Measurements from ENCODE around the gene UTF1.

Gene UTF1

DNA sequence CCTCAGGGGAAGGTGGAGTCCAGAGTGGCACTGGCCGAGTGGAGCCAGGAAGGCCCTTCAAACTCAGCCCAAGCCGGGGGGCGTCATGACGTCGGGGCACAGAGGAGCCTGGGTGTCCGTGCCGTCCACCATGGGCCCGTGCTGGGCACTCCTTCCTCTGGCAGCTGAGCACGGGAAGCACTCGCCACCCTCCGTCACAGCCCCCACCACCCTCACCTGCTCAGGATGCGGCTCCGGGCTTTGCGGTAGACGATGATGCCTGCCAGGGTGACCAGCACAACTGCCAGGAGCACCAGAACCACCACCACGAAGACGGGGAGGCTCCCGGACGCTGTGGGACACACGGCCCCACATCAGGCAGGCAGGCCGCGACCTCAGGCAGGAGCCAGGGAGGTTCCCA, 38.5 kb downstream of the UTF1 start:
- TF ChIP-seq, protein P1, sequence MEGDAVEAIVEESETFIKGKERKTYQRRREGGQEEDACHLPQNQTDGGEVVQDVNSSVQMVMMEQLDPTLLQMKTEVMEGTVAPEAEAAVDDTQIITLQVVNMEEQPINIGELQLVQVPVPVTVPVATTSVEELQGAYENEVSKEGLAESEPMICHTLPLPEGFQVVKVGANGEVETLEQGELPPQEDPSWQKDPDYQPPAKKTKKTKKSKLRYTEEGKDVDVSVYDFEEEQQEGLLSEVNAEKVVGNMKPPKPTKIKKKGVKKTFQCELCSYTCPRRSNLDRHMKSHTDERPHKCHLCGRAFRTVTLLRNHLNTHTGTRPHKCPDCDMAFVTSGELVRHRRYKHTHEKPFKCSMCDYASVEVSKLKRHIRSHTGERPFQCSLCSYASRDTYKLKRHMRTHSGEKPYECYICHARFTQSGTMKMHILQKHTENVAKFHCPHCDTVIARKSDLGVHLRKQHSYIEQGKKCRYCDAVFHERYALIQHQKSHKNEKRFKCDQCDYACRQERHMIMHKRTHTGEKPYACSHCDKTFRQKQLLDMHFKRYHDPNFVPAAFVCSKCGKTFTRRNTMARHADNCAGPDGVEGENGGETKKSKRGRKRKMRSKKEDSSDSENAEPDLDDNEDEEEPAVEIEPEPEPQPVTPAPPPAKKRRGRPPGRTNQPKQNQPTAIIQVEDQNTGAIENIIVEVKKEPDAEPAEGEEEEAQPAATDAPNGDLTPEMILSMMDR (IDR thresholded peaks at IDR 0.05; ENCODE audit: unreplicated experiment in 3 of 3): no peak
- H3K27me3 Mint-ChIP-seq (ENCODE audit: low read depth): peaks cover 10% of the 10 kb centered on the region
- no peaks in the 10 kb centered on the region for H3K9me3 Mint-ChIP-seq
- no peak overlapping the region for H3K4me3 Mint-ChIP-seq
- H3K27ac Mint-ChIP-seq: no peak overlapping the region
- H3K36me3 Mint-ChIP-seq (ENCODE audit: low read depth): no peaks in the 10 kb centered on the region
- no peaks in the 10 kb centered on the region for H3K4me1 Mint-ChIP-seq

DNA sequence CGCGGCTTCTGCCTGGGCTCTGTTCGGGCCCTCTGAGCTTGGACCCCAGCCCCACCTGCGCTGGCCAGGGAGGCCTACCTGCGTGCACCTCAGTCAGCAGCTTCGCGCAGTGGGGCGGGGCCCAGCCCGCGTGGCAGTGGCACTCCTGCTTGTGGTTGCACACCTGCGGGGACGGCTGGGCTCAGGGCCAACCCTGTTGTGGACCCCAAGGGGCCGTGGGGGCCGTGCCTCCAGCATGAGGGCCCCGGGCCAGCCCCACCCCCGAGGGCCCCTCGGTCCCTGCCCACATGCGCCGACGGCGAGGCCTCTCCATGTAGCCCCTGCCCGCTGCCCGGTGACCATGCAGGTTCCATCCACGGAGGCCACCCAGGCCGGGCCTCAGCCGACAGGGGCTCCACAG, 39.4 kb downstream of the UTF1 start:
- no peak overlapping the region for H3K4me3 Mint-ChIP-seq
- H3K36me3 Mint-ChIP-seq (ENCODE audit: low read depth): no peaks in the 10 kb centered on the region
- H3K27me3 Mint-ChIP-seq (ENCODE audit: low read depth): peaks cover 10% of the 10 kb centered on the region
- no peak overlapping the region for H3K27ac Mint-ChIP-seq
- TF ChIP-seq, protein P1 (IDR thresholded peaks at IDR 0.05; ENCODE audit: unreplicated experiment in 3 of 3): no peak
- no peaks in the 10 kb centered on the region for H3K9me3 Mint-ChIP-seq
- no peaks in the 10 kb centered on the region for H3K4me1 Mint-ChIP-seq

DNA sequence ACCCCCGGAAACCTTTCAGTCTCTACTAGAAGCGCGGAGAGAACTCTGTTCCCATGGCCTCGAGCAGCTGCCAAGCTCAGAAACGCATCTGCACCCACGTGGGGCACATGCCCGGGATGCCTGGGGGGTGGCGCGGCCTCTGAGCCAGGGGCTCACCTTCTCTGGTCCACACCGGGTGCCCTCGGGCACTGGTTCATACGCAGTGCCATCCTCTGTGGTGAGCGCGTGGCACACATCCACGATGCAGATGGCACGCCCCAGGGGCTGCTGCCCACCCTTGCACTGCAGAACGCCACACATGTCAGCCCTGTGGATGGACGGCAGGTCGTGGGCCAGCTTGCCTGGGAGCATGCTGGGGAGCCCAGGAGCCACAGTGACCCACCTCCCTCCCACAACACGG, 40.2 kb downstream of the UTF1 start:
- Mint-ChIP-seq H3K9me3 (no peaks in the 10 kb centered on the region), H3K36me3 (ENCODE audit: low read depth) (no peaks in the 10 kb centered on the region), H3K27ac (no peak overlapping the region), H3K4me1 (no peaks in the 10 kb centered on the region), H3K4me3 (no peak overlapping the region), H3K27me3 (ENCODE audit: low read depth) (peaks cover 10% of the 10 kb centered on the region)
- TF ChIP-seq, protein P1 (IDR thresholded peaks at IDR 0.05; ENCODE audit: unreplicated experiment in 3 of 3): no peak

DNA sequence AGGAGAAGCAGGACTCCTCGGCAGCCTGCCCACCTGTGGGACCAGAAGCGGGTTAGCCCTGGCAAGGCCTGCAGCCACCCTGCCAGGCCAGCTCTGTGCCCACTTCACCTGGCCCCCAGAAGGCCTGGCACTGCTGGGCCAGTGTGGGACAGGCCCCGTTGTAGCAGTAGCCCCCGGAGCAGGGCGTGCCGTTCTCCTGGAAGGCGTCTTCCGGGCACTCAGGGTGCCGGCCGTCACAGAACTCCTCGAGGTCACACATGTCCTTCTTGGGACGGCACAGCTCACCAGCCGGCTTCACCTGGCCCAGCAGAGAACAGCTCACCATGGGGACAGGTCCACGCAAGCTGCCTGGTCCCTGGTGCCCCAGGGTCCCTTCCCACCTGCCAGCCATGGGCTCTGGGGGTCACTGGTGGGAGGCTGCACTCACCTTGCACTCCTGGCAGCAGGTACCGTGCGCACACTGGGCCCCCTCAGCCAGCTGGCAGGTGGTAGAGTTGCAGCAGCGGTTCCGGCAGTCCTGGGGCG, 40.8 kb downstream of the UTF1 start:
- no peak overlapping the region for H3K27ac Mint-ChIP-seq
- TF ChIP-seq, protein P1 (IDR thresholded peaks at IDR 0.05; ENCODE audit: unreplicated experiment in 3 of 3): no peak
- H3K36me3 Mint-ChIP-seq (ENCODE audit: low read depth): no peaks in the 10 kb centered on the region
- H3K27me3 Mint-ChIP-seq (ENCODE audit: low read depth): peaks cover 7% of the 10 kb centered on the region
- no peaks in the 10 kb centered on the region for H3K9me3 Mint-ChIP-seq
- H3K4me3 Mint-ChIP-seq: no peak overlapping the region
- H3K4me1 Mint-ChIP-seq: no peaks in the 10 kb centered on the region

DNA sequence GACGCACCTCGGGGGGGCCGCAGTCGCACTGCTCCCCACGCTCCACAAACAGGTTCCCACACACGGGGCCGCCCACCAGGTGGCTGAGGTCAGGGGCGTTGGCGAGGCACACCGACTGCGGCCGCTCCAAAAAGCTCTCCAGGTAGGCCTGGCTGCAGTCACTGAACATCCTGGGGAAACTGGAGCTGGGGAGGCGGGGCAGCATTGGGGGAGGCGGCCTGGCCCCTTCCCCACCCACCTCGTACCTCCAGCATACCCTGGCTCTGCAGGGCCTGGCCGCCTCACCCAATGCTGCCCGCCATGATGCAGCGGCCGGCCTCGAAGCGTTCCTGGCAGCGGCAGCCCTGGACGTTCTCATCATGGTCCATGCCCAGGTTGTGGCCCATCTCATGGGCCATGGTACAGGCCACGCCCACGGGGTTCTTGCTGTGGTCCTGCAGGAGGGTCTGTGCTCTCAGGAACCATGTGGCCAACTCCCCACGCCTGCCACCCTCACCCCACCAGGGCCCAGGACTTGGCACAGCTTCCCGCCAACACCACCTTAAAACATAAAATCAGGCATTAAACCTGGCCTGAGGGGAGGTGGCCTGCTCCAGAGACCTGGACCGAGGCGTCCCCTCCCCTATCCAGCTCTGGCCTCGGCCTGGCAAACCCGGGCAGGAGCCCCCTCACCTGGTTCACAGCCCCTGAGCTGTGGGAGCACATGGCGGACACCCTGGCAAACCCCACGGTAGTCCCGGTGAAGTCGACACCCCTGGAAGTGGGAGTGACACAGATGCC, 41.7 kb downstream of the UTF1 start:
- TF ChIP-seq, protein P1 (IDR thresholded peaks at IDR 0.05; ENCODE audit: unreplicated experiment in 3 of 3): no peak
- no peaks in the 10 kb centered on the region for H3K9me3 Mint-ChIP-seq
- no peaks in the 10 kb centered on the region for H3K36me3 Mint-ChIP-seq (ENCODE audit: low read depth)
- H3K4me1 Mint-ChIP-seq: no peaks in the 10 kb centered on the region
- no peak overlapping the region for H3K27ac Mint-ChIP-seq
- H3K4me3 Mint-ChIP-seq: no peak overlapping the region
- H3K27me3 Mint-ChIP-seq (ENCODE audit: low read depth): peaks cover 8% of the 10 kb centered on the region
